Stimulated activated CD4-positive, alpha-beta T cell treated with anti-CD3 and anti-CD28 coated beads, TNF-alpha, amount 100 ng/mL, for 4 hours (primary cell): Measurements from ENCODE around the gene CR1.
A peak's percentile ranks its signal among the peaks of the same experiment; 100 is the strongest.
"Not testable (repeated sequence)": the region's sequence is repeated elsewhere in the genome, so short reads cannot be mapped to it uniquely, and the experiment has no call there.

ENCODE experiments used
- DNase-seq, 3 experiments: peaks; one replicate each; pipeline ENCODE4 v3.0.0-alpha.2; 2020; ENCODE audit warnings: low read depth in 3 of 3

The CR1 gene

GRCh38 chr1:207495801-207496792, at the start of gene CR1:
Gene CR1, plus strand, starts transcription at chr1:207496157. Its CDS starts 111 bp downstream, at chr1:207496268.
- peak in 2 of 3 experiments; percentile 4 to 24 for DNase-seq

- no peak for DNase-seq
These were observed 42.3 kb upstream of the CR1 start for GRCh38 chr1:207453710-207454045.

GRCh38 chr1:207454046-207454964, 41.7 kb upstream of the CR1 start, which contains the start of gene CR2:
Gene CR2, plus strand, starts transcription at chr1:207454328. Its CDS starts 91 bp downstream, at chr1:207454419.
- DNase-seq = peak; percentile 5 to 21 (median 9)

- no peak for DNase-seq
These were observed 40.7 kb upstream of the CR1 start for GRCh38 chr1:207455183-207455754.

- no peak for DNase-seq
These were observed 37.5 kb upstream of the CR1 start for GRCh38 chr1:207458414-207458813.

GRCh38 chr1:207459008-207459407, 36.9 kb upstream of the CR1 start:
- DNase-seq = no peak

- no peak for DNase-seq
These were observed 34.3 kb upstream of the CR1 start for GRCh38 chr1:207461649-207462048.

GRCh38 chr1:207462535-207462934, 33.4 kb upstream of the CR1 start:
- DNase-seq = no peak

- no peak for DNase-seq
These were observed 32.9 kb upstream of the CR1 start for GRCh38 chr1:207463021-207463420.

GRCh38 chr1:207463571-207463970, 32.4 kb upstream of the CR1 start:
- DNase-seq = no peak

- no peak for DNase-seq
These were observed 25.0 kb upstream of the CR1 start for GRCh38 chr1:207470927-207471326.

GRCh38 chr1:207474210-207474609, 21.7 kb upstream of the CR1 start:
- DNase-seq = no peak

- DNase-seq = no peak
These were observed 9.8 kb upstream of the CR1 start for GRCh38 chr1:207486198-207486597.

GRCh38 chr1:207487636-207488035, 8.3 kb upstream of the CR1 start:
- no peak for DNase-seq

- DNase-seq = no peak
These were observed 2.7 kb upstream of the CR1 start for GRCh38 chr1:207493212-207493611.

- DNase-seq = no peak
These were observed 1.8 kb upstream of the CR1 start for GRCh38 chr1:207494171-207494570.

GRCh38 chr1:207495281-207495680, 676 bp upstream of the CR1 start:
- DNase-seq = not testable (repeated sequence)

- DNase-seq = no peak
These were observed 2.0 kb downstream of the CR1 start for GRCh38 chr1:207497941-207498340.

GRCh38 chr1:207499573-207499972, 3.6 kb downstream of the CR1 start:
- peak; percentile 31 to 42 (median 33) for DNase-seq

- no peak for DNase-seq
These were observed 4.3 kb downstream of the CR1 start for GRCh38 chr1:207500306-207500705.

GRCh38 chr1:207501071-207501470, 5.1 kb downstream of the CR1 start:
- no peak for DNase-seq

- DNase-seq = no peak
These were observed 6.8 kb downstream of the CR1 start for GRCh38 chr1:207502726-207503125.
